ENCODE results near the gene PSG5. TPM values are rescaled to one million over a fixed set of nuclear protein-coding genes. Genes with fewer than 3 reads are reported as not detected.
"Not testable (repeated sequence)": the region's sequence is repeated elsewhere in the genome, so short reads cannot be mapped to it uniquely, and the experiment has no call there.

Gene PSG5
- total RNA-seq, 1 donor from 2014 or later: not detected

DNA sequence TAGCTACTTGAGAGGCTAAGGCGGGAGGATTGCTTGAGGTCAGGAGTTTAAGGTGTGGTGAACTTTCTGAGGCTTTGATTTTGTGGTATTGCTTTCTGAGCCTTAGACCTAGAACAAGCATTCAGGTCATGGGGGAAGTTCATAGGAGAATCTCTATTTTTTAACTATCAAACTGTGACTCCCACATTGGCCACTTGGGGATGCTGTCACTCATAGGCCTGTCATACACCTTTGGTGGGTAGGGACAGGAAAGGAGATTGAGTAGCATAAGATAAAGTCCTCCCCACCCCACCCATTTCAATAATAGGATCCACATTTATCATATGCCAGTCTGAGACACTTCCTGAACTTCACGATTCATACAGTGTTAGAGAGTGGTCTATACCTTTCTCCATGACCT lies 62.0 kb downstream of the PSG5 start:
- Mint-ChIP-seq H3K9me3 (ENCODE audit: low read depth) (peaks cover 50% of the 10 kb centered on the region), H3K27ac (ENCODE audit: unreplicated experiment) (no peak overlapping the region), H3K4me3 (ENCODE audit: unreplicated experiment) (no peak overlapping the region), H3K27me3 (ENCODE audit: low read depth) (no peaks in the 10 kb centered on the region), H3K4me1 (ENCODE audit: low read depth) (no peaks in the 10 kb centered on the region), H3K36me3 (ENCODE audit: low read depth) (no peaks in the 10 kb centered on the region)
- TF ChIP-seq CTCF (IDR thresholded peaks at IDR 0.05): no peak
- no peak for DNase-seq (ENCODE audit: low spot score)

DNA sequence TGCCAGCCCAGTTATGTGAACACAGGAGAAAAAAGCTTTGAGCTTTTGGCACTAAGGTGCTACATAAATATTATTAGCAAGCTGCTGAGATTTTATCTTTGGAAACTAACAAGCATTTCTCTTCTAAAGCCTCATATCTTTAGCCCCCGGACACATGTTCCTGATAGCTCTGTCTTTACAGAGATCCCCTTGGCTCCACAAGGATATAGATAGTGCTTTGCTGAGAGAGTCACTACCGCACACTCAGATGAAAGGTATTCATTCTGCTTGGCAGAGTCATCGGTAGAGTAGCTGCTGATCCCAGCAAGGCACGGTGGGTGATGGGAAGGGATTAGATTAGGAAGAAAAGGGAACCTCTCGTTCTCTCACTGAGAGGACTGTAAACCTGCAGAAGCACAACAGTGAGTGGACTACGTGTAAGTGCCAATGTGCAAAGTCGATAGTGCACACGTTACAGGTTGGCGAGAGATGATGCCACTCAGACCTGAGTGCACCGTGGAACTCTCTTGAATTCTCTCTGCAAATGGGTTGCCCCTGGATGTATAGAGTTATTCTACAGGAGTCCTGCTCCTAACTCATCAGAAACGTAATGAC lies 65.8 kb downstream of the PSG5 start:
- DNase-seq (ENCODE audit: low spot score); H3K4me1 Mint-ChIP-seq (ENCODE audit: low read depth); H3K36me3 Mint-ChIP-seq (ENCODE audit: low read depth); H3K27me3 Mint-ChIP-seq (ENCODE audit: low read depth); H3K4me3 Mint-ChIP-seq (ENCODE audit: unreplicated experiment); H3K27ac Mint-ChIP-seq (ENCODE audit: unreplicated experiment): not testable (repeated sequence)
- H3K9me3 Mint-ChIP-seq (ENCODE audit: low read depth): peaks cover 55% of the 10 kb centered on the region

DNA sequence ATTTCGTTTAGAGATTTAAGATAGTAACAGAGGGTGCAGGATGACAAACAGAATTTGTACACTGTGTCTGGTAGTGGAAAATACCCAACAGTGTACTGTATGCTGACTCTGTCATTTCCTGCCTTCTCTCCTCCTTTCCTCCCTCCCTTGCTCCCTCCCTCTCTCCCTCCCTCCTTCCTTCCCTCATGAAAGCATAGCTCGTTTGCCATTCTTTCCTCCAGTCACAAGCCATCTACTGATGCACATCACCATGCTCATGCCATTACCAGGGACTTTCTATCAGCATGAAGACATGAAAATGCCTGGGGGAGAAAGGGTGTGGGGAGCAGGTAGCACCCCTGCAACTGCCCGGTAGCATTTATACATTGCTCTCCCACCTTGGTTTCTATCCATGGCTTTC lies 66.8 kb downstream of the PSG5 start:
- not testable (repeated sequence) for H3K4me1 Mint-ChIP-seq (ENCODE audit: low read depth); H3K4me3 Mint-ChIP-seq (ENCODE audit: unreplicated experiment); H3K36me3 Mint-ChIP-seq (ENCODE audit: low read depth); DNase-seq (ENCODE audit: low spot score); H3K27ac Mint-ChIP-seq (ENCODE audit: unreplicated experiment); H3K27me3 Mint-ChIP-seq (ENCODE audit: low read depth)
- peaks cover 62% of the 10 kb centered on the region for H3K9me3 Mint-ChIP-seq (ENCODE audit: low read depth)

Other genes starting within 250 kb of the PSG5 start
- not detected in 3 replicates for gene PSG7, start 249.3 kb downstream of the PSG5 start, total RNA-seq
- gene PSG11, start 160.1 kb downstream of the PSG5 start, total RNA-seq: not detected in 3 replicates
- 0.44 TPM in 1 of 3 replicates, not detected in the others for gene PSG2, start 103.8 kb downstream of the PSG5 start, total RNA-seq
- 0.60 TPM in 1 of 3 replicates, not detected in the others for gene PSG4, start 19.1 kb upstream of the PSG5 start, total RNA-seq
- gene PSG9, start 83.0 kb upstream of the PSG5 start, total RNA-seq: 0.48 TPM in 1 of 3 replicates, not detected in the others
- gene CD177, start 167.2 kb upstream of the PSG5 start, total RNA-seq: not detected in 3 replicates
- gene TEX101, start 228.4 kb upstream of the PSG5 start, total RNA-seq: not detected in 3 replicates